Panc1 (cell line): ENCODE measurements around the gene APP.

Source experiments
- CTCF ChIP-seq: fragments of 450-650 bp; IDR thresholded peaks from 2 replicates; pipeline ENCODE4 v1.5.1; 2017; ENCODE audit warnings: mild to moderate bottlenecking
- POLR2AphosphoS5 ChIP-seq: IDR thresholded peaks from 2 replicates; pipeline ENCODE4 v1.6.1; 2012; ENCODE audit warnings: mild to moderate bottlenecking, low read depth, low read length, moderate library complexity
- SIN3A ChIP-seq: IDR thresholded peaks from 2 replicates; pipeline ENCODE4 v1.6.1; 2012; ENCODE audit warnings: low read depth, mild to moderate bottlenecking, low read length, moderate library complexity, borderline replicate concordance; ENCODE audit not compliant: insufficient read depth

GRCh38 chr21:25891596-25891995 lies 279.0 kb downstream of the APP start:
- no peak for TF ChIP-seq CTCF
- TF ChIP-seq POLR2AphosphoS5: no peak
- no peak for TF ChIP-seq SIN3A
